Measurements from ENCODE around the gene BICC1. TPM values are rescaled to one million over a fixed set of nuclear protein-coding genes. Genes with fewer than 3 reads are reported as not detected.

Gene BICC1
- total and polyA plus RNA-seq, 2 donors (not counting 3 experiments of a cell fraction or from before 2014, with no cell fraction given), result 0.06 to 0.29 TPM

DNA sequence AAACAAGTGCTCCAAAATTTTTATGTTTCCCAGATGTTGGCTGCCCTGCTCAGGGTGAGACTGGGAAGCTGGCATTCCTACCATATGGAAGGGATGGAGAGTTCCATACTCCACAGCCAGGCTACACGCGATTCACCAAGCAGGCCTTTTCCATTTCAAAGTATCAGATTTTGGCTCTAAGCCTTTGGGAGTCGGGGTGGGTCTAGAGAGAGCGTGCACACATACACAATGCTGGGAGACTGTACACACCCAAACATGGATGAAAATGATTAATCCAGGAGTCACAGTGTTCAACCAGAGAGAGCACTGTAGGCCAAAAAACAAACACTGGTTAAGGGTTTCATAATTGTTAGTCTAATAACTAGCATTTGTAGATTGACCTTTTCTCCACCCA, 295.0 kb downstream of the BICC1 start:
- Histone ChIP-seq H4K20me1 (replicated peaks; ENCODE audit: control insufficient read depth, extremely low read depth, insufficient read depth, low read length) (no peaks in the 10 kb centered on the region), H2AFZ (ENCODE audit: low read depth, low read length) (no peak overlapping the region), H3K4me1 (ENCODE audit: control insufficient read depth, extremely low read depth, insufficient read depth, low read length) (no peaks in the 10 kb centered on the region), H3K79me2 (ENCODE audit: control insufficient read depth, insufficient read depth, low read length) (no peaks in the 10 kb centered on the region), H3K27me3 (ENCODE audit: control insufficient read depth in 2 of 2, insufficient read depth in 2 of 2, low read length in 2 of 2) (no peaks in the 10 kb centered on the region), H3K9me3 (replicated peaks; ENCODE audit: control insufficient read depth, insufficient read depth, low read length) (no peaks in the 10 kb centered on the region), H3K9me1 (replicated peaks; ENCODE audit: control insufficient read depth, extremely low read depth, insufficient read depth, low read length) (no peaks in the 10 kb centered on the region), H3K4me2 (ENCODE audit: insufficient read depth, low read length) (no peak overlapping the region), H3K4me3 (replicated peaks in 1 of 3; ENCODE audit: insufficient read depth in 1 of 3, low read depth in 1 of 3, low read length in 3 of 3) (no peak overlapping the region), H3K27ac (ENCODE audit: insufficient read depth, low read depth, low read length) (no peak overlapping the region), H3K36me3 (ENCODE audit: control insufficient read depth in 2 of 2, extremely low read depth in 1 of 2, insufficient read depth in 2 of 2, low read length in 2 of 2) (no peaks in the 10 kb centered on the region), H3K9ac (replicated peaks; ENCODE audit: extremely low read depth, insufficient read depth, low read length) (no peak overlapping the region)
- no TSS peak for BruUV-seq (replicated peaks)
- dilution Hi-C loops (cut with MboI; ENCODE audit: extremely low pct_ligation_motif_present, low sequenced_read_pairs), result no loop called here
- POLR2A ChIA-PET, result no interaction called here
- no peak for DNase-seq (ENCODE audit: low read depth, low spot score)
- TF ChIP-seq JUN (IDR thresholded peaks at IDR 0.05; ENCODE audit: borderline replicate concordance, insufficient read depth, insufficient read length, low read depth) (no peak), FOS (IDR thresholded peaks at IDR 0.05; ENCODE audit: borderline replicate concordance, insufficient read depth, low read length) (no peak), POLR2AphosphoS5 (IDR thresholded peaks at IDR 0.05; ENCODE audit: insufficient read depth, low read depth, low read length) (no peak), POLR2A (IDR thresholded peaks at IDR 0.05; ENCODE audit: low read depth, low read length) (no peak), MYC (IDR thresholded peaks at IDR 0.05; ENCODE audit: low read depth, low read length) (no peak), EZH2 (IDR thresholded peaks at IDR 0.05; ENCODE audit: borderline replicate concordance, low read depth, low read length, severe bottlenecking) (no peak), GATA2 (IDR thresholded peaks at IDR 0.05; ENCODE audit: insufficient read depth, insufficient read length, low read depth, low read length) (no peak)
- TF ChIP-seq, protein P1, sequence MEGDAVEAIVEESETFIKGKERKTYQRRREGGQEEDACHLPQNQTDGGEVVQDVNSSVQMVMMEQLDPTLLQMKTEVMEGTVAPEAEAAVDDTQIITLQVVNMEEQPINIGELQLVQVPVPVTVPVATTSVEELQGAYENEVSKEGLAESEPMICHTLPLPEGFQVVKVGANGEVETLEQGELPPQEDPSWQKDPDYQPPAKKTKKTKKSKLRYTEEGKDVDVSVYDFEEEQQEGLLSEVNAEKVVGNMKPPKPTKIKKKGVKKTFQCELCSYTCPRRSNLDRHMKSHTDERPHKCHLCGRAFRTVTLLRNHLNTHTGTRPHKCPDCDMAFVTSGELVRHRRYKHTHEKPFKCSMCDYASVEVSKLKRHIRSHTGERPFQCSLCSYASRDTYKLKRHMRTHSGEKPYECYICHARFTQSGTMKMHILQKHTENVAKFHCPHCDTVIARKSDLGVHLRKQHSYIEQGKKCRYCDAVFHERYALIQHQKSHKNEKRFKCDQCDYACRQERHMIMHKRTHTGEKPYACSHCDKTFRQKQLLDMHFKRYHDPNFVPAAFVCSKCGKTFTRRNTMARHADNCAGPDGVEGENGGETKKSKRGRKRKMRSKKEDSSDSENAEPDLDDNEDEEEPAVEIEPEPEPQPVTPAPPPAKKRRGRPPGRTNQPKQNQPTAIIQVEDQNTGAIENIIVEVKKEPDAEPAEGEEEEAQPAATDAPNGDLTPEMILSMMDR (IDR thresholded peaks at IDR 0.05; ENCODE audit: extremely low read depth in 1 of 2, insufficient read depth in 1 of 2, low read depth in 1 of 2, low read length in 2 of 2), result no peak
- TF ChIP-seq, protein P2, sequence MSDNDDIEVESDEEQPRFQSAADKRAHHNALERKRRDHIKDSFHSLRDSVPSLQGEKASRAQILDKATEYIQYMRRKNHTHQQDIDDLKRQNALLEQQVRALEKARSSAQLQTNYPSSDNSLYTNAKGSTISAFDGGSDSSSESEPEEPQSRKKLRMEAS (IDR thresholded peaks at IDR 0.05; ENCODE audit: insufficient read depth, insufficient read length), result no peak
- FAIRE-seq, result no peak
- CTCF ChIA-PET, result no interaction called here
- intact Hi-C loops (cut with micrococcal nuclease), result no loop called here
